Central memory CD8-positive, alpha-beta T cell (primary cell): ENCODE data around the gene MPRIP.

ENCODE experiments used
- ATAC-seq: fragments of 150-1000 bp; cut with Tn5 transposase; replicated peaks from 2 replicates; pipeline ENCODE4 v1.10.0; 2022; ENCODE audit warnings: mild to moderate bottlenecking, moderate FRiP score, moderate number of reproducible peaks; ENCODE audit not compliant: poor library complexity, severe bottlenecking; ENCODE audit errors: extremely low read depth
- DNase-seq, 2 donors: peaks; one replicate each; pipeline ENCODE4 v3.0.0; 2021; ENCODE audit warnings: low spot score in 2 of 2
- H3K27ac Mint-ChIP-seq: one replicate; pipeline ENCODE4 v1.8.0; 2022; ENCODE audit warnings: low read depth, mild to moderate bottlenecking, moderate library complexity, mixed read lengths
- H3K27me3 Mint-ChIP-seq: one replicate; pipeline ENCODE4 v1.8.0; 2022; ENCODE audit warnings: mixed read lengths
- H3K36me3 Mint-ChIP-seq: one replicate; pipeline ENCODE4 v1.8.0; 2022; ENCODE audit warnings: mild to moderate bottlenecking, moderate library complexity, mixed read lengths; ENCODE audit not compliant: insufficient read depth
- H3K4me1 Mint-ChIP-seq: one replicate; pipeline ENCODE4 v1.8.0; 2022; ENCODE audit warnings: mixed read lengths
- H3K4me3 Mint-ChIP-seq: one replicate; pipeline ENCODE4 v1.8.0; 2022; ENCODE audit warnings: mild to moderate bottlenecking, moderate library complexity, mixed read lengths
- H3K9me3 Mint-ChIP-seq: one replicate; pipeline ENCODE4 v1.8.0; 2022; ENCODE audit warnings: mixed read lengths

MPRIP gene

DNA sequence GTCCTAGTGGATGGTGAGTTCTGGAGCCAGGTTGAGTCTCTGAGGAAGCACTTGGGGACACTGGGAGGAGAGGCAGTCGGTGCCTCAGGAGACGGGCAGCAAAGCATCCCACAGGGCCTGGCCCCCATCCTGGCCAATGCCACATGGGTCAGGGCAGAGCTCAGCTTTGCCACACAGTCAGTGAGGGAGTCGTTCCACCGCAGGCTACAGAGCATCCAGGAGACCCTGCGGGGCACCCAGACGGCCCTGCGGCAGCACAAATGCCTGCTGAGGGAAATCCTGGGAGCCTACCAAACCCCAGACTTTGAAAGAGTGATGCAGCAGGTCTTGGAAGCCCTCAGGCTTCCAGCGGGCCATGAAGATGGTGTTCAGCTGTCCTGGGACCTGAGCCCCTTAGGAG lies 124.2 kb downstream of the MPRIP start:
- Mint-ChIP-seq H3K4me3 (no peak overlapping the region), H3K27me3 (no peaks in the 10 kb centered on the region), H3K4me1 (peaks cover 27% of the 10 kb centered on the region), H3K9me3 (no peaks in the 10 kb centered on the region), H3K27ac (peak overlapping the region; percentile 46), H3K36me3 (peaks cover 36% of the 10 kb centered on the region)
- ATAC-seq (no peak), DNase-seq (no peak)

DNA sequence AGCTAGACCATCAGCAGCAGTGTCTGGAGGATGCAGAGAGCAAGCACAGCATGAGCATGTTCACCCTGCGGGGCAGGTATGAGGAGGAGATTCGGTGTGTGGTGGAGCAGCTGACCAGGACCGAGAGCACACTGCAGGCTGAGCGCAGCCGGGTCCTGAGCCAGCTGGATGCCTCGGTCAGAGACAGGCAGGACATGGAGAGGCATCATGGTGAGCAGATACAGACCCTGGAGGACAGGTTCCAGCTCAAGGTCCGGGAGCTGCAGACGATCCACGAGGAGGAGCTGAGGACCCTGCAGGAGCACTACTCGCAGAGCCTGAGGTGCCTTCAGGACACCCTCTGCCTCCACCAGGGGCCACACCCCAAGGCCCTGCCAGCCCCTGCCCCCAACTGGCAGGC lies 125.1 kb downstream of the MPRIP start:
- no peaks in the 10 kb centered on the region for H3K27me3 Mint-ChIP-seq
- no peaks in the 10 kb centered on the region for H3K9me3 Mint-ChIP-seq
- ATAC-seq (no peak), DNase-seq (no peak)
- peak overlapping the region; percentile 42 for H3K27ac Mint-ChIP-seq
- H3K4me1 Mint-ChIP-seq: peaks cover 32% of the 10 kb centered on the region
- H3K4me3 Mint-ChIP-seq: no peak overlapping the region
- H3K36me3 Mint-ChIP-seq: peaks cover 34% of the 10 kb centered on the region

DNA sequence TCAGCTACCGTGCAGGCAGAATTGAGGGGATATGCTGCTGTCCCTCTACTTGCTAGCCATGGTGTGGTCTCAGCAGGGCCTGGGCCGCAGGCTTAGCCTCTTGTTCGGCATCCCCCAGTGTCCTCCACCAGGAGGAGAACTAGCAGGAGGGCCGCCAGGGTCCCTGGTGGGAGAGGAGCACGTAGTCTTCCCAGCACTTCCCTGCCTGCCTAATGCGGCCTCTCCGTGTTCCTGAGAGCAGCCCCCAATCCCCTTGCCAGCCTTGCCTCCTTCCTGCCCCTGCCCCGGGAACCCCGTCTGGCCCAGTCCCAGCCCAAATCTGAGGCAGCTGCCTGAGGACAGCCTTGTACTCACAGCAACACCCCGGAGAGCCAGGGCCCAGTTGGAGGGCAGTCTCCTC lies 125.7 kb downstream of the MPRIP start:
- H3K4me1 Mint-ChIP-seq: peaks cover 36% of the 10 kb centered on the region
- no peak overlapping the region for H3K4me3 Mint-ChIP-seq
- H3K27me3 Mint-ChIP-seq: no peaks in the 10 kb centered on the region
- ATAC-seq (no peak), DNase-seq (no peak)
- H3K9me3 Mint-ChIP-seq: no peaks in the 10 kb centered on the region
- peaks cover 31% of the 10 kb centered on the region for H3K36me3 Mint-ChIP-seq
- no peak overlapping the region for H3K27ac Mint-ChIP-seq

DNA sequence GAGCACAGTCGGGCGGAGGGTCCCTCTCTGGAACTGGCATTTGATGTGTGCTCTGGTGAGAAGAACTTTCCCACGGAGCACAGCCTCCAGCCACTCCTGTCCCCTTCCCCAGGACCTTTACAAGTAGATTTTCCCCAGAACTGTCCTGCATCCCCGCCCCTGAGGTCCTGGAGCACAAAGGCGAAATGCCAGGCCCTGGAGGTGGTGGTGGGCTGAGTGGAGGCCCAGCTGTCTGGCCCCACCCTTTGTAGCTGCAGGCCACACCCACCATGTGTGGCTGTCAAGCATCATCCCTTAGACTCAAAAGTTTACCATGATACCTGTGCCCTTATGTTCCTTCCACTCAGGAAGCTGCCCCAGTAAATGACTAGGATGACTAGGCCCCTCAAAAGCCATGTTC lies 126.1 kb downstream of the MPRIP start:
- Mint-ChIP-seq H3K4me1 (peaks cover 36% of the 10 kb centered on the region), H3K27ac (no peak overlapping the region), H3K4me3 (no peak overlapping the region), H3K36me3 (peaks cover 31% of the 10 kb centered on the region), H3K9me3 (no peaks in the 10 kb centered on the region), H3K27me3 (no peaks in the 10 kb centered on the region)
- ATAC-seq (no peak), DNase-seq (no peak)

GRCh38 chr17:17169396-17169795 lies 127.1 kb downstream of the MPRIP start:
- peaks cover 31% of the 10 kb centered on the region for H3K36me3 Mint-ChIP-seq
- ATAC-seq (no peak), DNase-seq (no peak)
- H3K4me1 Mint-ChIP-seq: peaks cover 36% of the 10 kb centered on the region
- no peak overlapping the region for H3K27ac Mint-ChIP-seq
- no peak overlapping the region for H3K4me3 Mint-ChIP-seq
- no peaks in the 10 kb centered on the region for H3K9me3 Mint-ChIP-seq
- no peaks in the 10 kb centered on the region for H3K27me3 Mint-ChIP-seq

DNA sequence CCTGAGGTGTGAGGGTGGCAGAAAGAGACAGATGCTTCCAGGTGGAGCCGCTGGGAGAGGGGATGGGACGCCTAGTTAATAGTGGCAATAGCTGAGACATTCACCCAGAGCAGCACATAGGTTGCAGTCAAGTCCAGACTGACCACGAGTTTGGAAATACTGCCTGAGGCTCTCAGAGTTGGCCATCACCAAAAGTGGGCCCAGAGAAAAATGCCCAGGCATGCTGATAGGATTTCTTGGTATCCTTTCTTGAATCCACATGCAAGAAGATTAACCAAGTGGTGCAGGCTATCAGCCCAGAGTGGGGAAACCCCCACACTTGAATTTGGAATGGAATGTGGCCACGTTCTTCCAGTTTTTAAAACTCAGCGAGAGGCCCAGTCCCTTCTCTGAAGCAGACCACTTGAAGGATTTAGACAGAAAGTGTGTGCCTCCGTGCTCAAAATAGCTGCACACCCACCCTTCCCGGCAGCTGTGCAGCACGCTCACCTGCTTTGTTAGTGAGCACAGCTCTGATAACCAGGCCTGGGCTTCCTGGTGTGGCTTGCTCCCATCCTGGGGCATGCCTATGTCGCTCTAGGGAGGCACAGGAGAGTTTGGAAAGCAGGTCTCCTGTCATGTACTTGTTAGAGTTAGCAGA lies 128.2 kb downstream of the MPRIP start:
- H3K27me3 Mint-ChIP-seq: no peaks in the 10 kb centered on the region
- peaks cover 30% of the 10 kb centered on the region for H3K36me3 Mint-ChIP-seq
- DNase-seq (no peak), ATAC-seq (no peak)
- H3K4me3 Mint-ChIP-seq: no peak overlapping the region
- peaks cover 29% of the 10 kb centered on the region for H3K4me1 Mint-ChIP-seq
- no peaks in the 10 kb centered on the region for H3K9me3 Mint-ChIP-seq
- no peak overlapping the region for H3K27ac Mint-ChIP-seq

GRCh38 chr17:17171186-17171585 lies 128.9 kb downstream of the MPRIP start:
- no peak for ATAC-seq
- no peaks in the 10 kb centered on the region for H3K9me3 Mint-ChIP-seq

DNA sequence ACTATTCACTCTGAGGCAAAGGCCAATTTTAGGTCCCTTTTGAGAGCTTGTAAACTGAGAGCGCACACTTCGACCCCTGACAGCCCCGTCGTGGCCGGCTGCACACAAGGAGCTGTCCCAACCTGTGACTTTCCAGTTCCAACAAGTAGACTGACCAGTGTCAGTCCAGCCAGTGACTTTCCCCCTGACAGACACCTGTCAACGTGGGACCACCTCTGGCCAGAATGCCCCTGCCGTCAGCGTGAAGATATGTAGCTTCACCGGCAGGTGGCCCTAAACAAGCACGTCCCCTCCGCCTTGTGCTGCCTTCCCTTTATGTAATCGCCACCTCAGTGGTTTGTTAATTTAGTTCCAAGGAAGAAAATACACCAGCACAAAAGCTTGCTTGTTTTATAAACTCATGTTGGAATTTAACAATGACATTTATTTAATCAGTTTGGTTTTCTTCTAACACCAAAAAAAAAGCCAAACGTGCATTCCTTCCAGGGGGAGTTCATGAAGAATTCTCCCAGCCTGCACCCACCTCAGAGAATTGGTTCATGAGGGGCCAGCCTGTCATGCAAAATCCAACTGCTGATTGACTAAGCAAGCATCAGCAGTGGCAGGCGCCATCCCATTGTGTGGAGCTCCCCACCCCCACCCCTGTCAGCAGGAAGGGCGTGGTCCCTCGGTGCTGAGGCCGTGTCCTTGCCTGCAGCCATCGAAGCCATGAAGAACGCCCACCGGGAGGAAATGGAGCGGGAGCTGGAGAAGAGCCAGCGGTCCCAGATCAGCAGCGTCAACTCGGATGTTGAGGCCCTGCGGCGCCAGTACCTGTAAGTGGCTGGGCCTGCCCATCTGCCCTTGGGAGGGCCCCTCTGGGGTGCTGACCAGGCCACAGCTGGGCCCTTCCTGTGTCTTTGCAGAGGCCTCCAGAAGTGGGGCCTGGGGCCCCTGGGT lies 130.0 kb downstream of the MPRIP start:
- peak overlapping the region; percentile 64 for H3K27ac Mint-ChIP-seq
- no peak overlapping the region for H3K4me3 Mint-ChIP-seq
- H3K9me3 Mint-ChIP-seq: no peaks in the 10 kb centered on the region
- no peaks in the 10 kb centered on the region for H3K27me3 Mint-ChIP-seq
- ATAC-seq (no peak), DNase-seq (no peak)
- peaks cover 26% of the 10 kb centered on the region for H3K4me1 Mint-ChIP-seq
- H3K36me3 Mint-ChIP-seq: peaks cover 32% of the 10 kb centered on the region

More at GRCh38 chr17:17171186-17171585, 128.9 kb downstream of the MPRIP start:
- peaks cover 29% of the 10 kb centered on the region for H3K4me1 Mint-ChIP-seq
- no peak overlapping the region for H3K4me3 Mint-ChIP-seq
- H3K27ac Mint-ChIP-seq: no peak overlapping the region
- H3K27me3 Mint-ChIP-seq: no peaks in the 10 kb centered on the region
- no peak for DNase-seq
- H3K36me3 Mint-ChIP-seq: peaks cover 33% of the 10 kb centered on the region

DNA sequence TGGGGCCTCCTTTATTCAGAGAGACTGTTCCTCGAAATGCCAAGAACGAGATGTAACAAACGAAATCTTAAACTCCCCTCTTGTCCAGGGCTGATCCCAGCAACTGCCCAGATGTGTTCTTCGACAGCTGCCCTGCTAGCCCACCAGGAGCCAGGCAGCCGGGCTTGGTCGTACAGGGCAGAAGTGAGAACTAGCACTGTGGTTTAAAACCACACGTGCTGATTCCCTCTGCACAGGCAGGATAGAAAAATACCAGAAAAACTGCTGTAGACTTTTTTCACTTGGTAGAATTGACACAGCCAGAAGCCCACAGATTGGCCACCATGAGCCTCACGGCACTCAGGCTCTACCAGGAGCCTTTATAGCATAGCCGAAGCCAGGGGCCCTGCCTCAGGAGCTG lies 130.7 kb downstream of the MPRIP start:
- Mint-ChIP-seq H3K9me3 (no peaks in the 10 kb centered on the region), H3K4me3 (no peak overlapping the region), H3K4me1 (peaks cover 24% of the 10 kb centered on the region), H3K27me3 (no peaks in the 10 kb centered on the region), H3K36me3 (peaks cover 36% of the 10 kb centered on the region), H3K27ac (peak overlapping the region; percentile 64)
- DNase-seq (no peak), ATAC-seq (peak; percentile 24)

DNA sequence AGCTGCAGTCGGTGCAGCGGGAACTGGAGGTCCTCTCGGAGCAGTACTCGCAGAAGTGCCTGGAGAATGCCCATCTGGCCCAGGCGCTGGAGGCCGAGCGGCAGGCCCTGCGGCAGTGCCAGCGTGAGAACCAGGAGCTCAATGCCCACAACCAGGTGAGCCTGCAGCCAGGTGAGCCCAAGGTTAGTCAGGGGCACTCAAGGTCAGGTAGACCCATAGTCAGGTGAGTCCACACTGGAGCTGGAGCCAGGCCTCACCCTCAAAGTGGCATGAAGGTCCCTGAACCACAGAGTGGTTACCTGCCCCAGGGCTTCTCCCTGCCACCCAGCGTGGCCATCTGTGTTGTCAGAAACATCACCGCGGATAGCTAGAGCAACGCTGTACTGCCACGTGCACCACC lies 131.7 kb downstream of the MPRIP start:
- ATAC-seq (no peak), DNase-seq (no peak)
- peaks cover 39% of the 10 kb centered on the region for H3K36me3 Mint-ChIP-seq
- peaks cover 21% of the 10 kb centered on the region for H3K4me1 Mint-ChIP-seq
- H3K4me3 Mint-ChIP-seq: no peak overlapping the region
- no peak overlapping the region for H3K27ac Mint-ChIP-seq
- no peaks in the 10 kb centered on the region for H3K27me3 Mint-ChIP-seq
- H3K9me3 Mint-ChIP-seq: no peaks in the 10 kb centered on the region

DNA sequence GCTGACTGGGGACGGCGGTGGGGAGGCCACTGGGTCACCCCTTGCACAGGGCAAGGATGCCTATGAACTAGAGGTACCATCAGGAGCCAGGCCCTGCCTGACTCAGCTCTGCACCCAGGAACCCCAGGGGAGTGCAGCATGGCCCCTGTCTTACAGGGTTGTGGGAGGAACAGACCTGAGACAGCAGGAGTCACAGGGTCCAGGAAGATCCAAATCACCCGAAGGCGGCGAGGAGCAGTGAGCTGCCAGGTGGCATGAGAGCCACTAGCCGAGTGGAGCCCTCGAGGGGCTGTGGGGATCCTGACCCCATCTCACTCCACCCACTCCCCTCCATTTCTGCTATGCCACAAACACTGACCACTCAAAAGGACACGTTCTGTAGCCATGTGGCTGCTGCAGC lies 133.1 kb downstream of the MPRIP start:
- ATAC-seq: no peak
- Mint-ChIP-seq H3K4me3 (no peak overlapping the region), H3K4me1 (peaks cover 26% of the 10 kb centered on the region), H3K27ac (no peak overlapping the region), H3K9me3 (no peaks in the 10 kb centered on the region), H3K36me3 (peaks cover 46% of the 10 kb centered on the region), H3K27me3 (no peaks in the 10 kb centered on the region)
- no peak for DNase-seq

- no peak for ATAC-seq
- no peak for DNase-seq
- H3K27me3 Mint-ChIP-seq: no peaks in the 10 kb centered on the region
- peaks cover 32% of the 10 kb centered on the region for H3K4me1 Mint-ChIP-seq
- peak overlapping the region; percentile 36 for H3K4me3 Mint-ChIP-seq
- no peaks in the 10 kb centered on the region for H3K9me3 Mint-ChIP-seq
- peak overlapping the region; percentile 69 for H3K27ac Mint-ChIP-seq
- H3K36me3 Mint-ChIP-seq: peaks cover 48% of the 10 kb centered on the region
Observed at GRCh38 chr17:17175917-17176316, 133.7 kb downstream of the MPRIP start.

- H3K4me1 Mint-ChIP-seq: peaks cover 28% of the 10 kb centered on the region
- H3K36me3 Mint-ChIP-seq: peaks cover 48% of the 10 kb centered on the region
- DNase-seq: no peak
Observed at GRCh38 chr17:17176341-17176740, 134.1 kb downstream of the MPRIP start.

More at GRCh38 chr17:17176341-17176740, 134.1 kb downstream of the MPRIP start:
- ATAC-seq: no peak
- H3K27ac Mint-ChIP-seq: peak overlapping the region; percentile 69
- H3K9me3 Mint-ChIP-seq: no peaks in the 10 kb centered on the region
- no peaks in the 10 kb centered on the region for H3K27me3 Mint-ChIP-seq
- peak overlapping the region; percentile 36 for H3K4me3 Mint-ChIP-seq
